HepG2 (cell line): Measurements from ENCODE around the gene ZCCHC8. TPM values are rescaled to one million over a fixed set of nuclear protein-coding genes. Genes with fewer than 3 reads are reported as not detected.

Experiments
- AGO1 ChIP-seq: fragments of 200-400 bp; formaldehyde crosslinking; IDR thresholded peaks from 2 replicates; pipeline ENCODE4 v1.6.1; 2017; ENCODE audit warnings: mild to moderate bottlenecking, low read depth, low read length, moderate library complexity; ENCODE audit not compliant: poor library complexity, severe bottlenecking
- EZH2 ChIP-seq: conservative IDR thresholded peaks from 2 replicates; pipeline ENCODE4 v1.6.1; 2012; ENCODE audit warnings: mild to moderate bottlenecking, low read depth, low read length, moderate library complexity
- GABPA ChIP-seq, 2 experiments: IDR thresholded peaks; 2 replicates each; pipeline ENCODE4 v1.6.1; 2011 to 2016; ENCODE audit warnings: low read depth in 2 of 2, low read length in 1 of 2, missing biosample characterization in 1 of 2, missing genetic modification characterization in 1 of 2
- RAD21 ChIP-seq: fragments of 450-650 bp; formaldehyde crosslinking; IDR thresholded peaks from 2 replicates; pipeline ENCODE4 v1.5.0; 2020; ENCODE audit warnings: mild to moderate bottlenecking
- RBAK ChIP-seq: sonication (generic); formaldehyde crosslinking; IDR thresholded peaks from 2 replicates; pipeline ENCODE4 v1.5.1; 2020; ENCODE audit warnings: mild to moderate bottlenecking, missing genetic modification reagents
- RORA ChIP-seq: sonication (generic); formaldehyde crosslinking; IDR thresholded peaks from 2 replicates; pipeline ENCODE4 v1.5.0; 2020; ENCODE audit warnings: mild to moderate bottlenecking, missing genetic modification reagents, moderate library complexity
- ZNF350 ChIP-seq: sonication (generic); formaldehyde crosslinking; IDR thresholded peaks from 2 replicates; pipeline ENCODE4 v1.4.0; 2020; ENCODE audit warnings: mild to moderate bottlenecking, low read depth, missing genetic modification reagents, borderline replicate concordance
- polyA plus RNA-seq, 8 experiments: library from polyadenylated mRNA; depleted of rRNA in 3 of 8; stranded (reverse) in 7 of 8; unstranded in 1 of 8; fragments of >200 nt; fragmentation: Illumina TruSeq in 4 of 8; extraction: Trizol in 4 of 8; gene quantifications; 2 replicates each; pipeline versions ENCODE4 v1.2.1 to v1.2.3, GENCODE V29; 2011 to 2016; ENCODE audit warnings: low read depth in 4 of 8, missing spikeins in 1 of 8, mixed read lengths in 1 of 8; ENCODE audit not compliant: insufficient read depth in 1 of 8
- total RNA-seq, 5 experiments: library from RNA; depleted of rRNA; stranded (reverse); fragments of >200 nt; fragmentation: Illumina TruSeq; extraction: Trizol; gene quantifications; 2 replicates each; pipeline ENCODE4 v1.2.3, GENCODE V29; 2016; ENCODE audit warnings: low read depth in 1 of 5
- TF ChIP-seq, protein P1 (sequence below): sonication (generic); formaldehyde crosslinking; IDR thresholded peaks from 2 replicates; pipeline ENCODE4 v1.4.0; 2020; ENCODE audit warnings: missing genetic modification reagents
- TF ChIP-seq, protein P2 (sequence below): sonication (generic); formaldehyde crosslinking; IDR thresholded peaks from 2 replicates; pipeline ENCODE4 v1.5.0; 2020; ENCODE audit warnings: missing genetic modification reagents
- TF ChIP-seq, protein P3 (sequence below): sonication (generic); formaldehyde crosslinking; IDR thresholded peaks from 2 replicates; pipeline ENCODE4 v1.8.0; 2022; ENCODE audit warnings: missing genetic modification reagents, mild to moderate bottlenecking, inconsistent platforms, borderline replicate concordance
- TF ChIP-seq, protein P4 (sequence below): sonication (generic); formaldehyde crosslinking; IDR thresholded peaks from 2 replicates; pipeline ENCODE4 v1.4.0; 2020; ENCODE audit warnings: missing genetic modification reagents
- TF ChIP-seq, protein P5 (sequence below): sonication (generic); formaldehyde crosslinking; IDR thresholded peaks from 2 replicates; pipeline ENCODE4 v1.4.0; 2020; ENCODE audit warnings: mild to moderate bottlenecking, missing genetic modification reagents

The ZCCHC8 gene
- total and polyA plus RNA-seq, 2 of the 13 experiments (the other 11 are each of a cell fraction or from before 2014, with no cell fraction given): 18.6 to 20.9 TPM

DNA sequence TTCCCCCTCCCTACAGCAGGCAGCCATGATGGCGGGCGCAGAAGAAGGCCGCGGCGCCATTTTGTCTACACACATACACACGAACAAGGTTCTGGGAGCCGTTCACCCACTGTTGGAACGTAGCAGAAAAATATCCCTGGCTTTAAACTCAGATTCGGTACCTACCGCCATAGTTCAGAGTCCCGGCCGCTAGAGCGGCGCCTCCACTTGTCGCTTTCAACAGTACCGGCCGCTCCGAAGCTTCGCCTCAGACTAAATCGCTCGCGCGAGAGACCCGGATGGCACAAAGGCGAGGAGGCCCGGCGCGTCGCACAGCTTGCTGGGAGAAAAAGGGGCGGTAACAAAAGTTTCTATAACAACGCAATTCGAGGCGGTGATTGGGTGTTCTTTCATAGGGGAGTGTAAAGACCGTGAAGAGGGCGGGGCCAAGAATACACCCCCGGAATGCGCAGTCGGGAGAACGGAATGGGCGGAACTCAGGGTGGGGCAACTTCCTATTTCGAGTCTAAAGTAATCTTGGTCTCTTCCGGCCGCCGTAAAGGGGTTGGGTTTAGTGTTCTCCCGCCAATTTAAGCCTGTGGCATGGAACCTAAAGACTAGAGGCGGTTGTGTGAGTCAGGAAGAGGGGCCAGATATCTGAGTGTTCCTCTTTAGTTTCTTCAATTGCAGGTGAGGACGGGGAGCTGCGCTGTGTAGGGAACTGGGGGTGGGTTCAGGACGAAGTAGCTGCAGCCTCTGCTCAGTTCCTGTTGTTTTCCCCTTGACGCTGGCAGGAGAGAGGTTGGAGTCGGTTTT is 26.1 kb upstream of the ZCCHC8 start, which contains the start of the genes KNTC1 and RSRC2 (continued):
- TF ChIP-seq, protein P1, sequence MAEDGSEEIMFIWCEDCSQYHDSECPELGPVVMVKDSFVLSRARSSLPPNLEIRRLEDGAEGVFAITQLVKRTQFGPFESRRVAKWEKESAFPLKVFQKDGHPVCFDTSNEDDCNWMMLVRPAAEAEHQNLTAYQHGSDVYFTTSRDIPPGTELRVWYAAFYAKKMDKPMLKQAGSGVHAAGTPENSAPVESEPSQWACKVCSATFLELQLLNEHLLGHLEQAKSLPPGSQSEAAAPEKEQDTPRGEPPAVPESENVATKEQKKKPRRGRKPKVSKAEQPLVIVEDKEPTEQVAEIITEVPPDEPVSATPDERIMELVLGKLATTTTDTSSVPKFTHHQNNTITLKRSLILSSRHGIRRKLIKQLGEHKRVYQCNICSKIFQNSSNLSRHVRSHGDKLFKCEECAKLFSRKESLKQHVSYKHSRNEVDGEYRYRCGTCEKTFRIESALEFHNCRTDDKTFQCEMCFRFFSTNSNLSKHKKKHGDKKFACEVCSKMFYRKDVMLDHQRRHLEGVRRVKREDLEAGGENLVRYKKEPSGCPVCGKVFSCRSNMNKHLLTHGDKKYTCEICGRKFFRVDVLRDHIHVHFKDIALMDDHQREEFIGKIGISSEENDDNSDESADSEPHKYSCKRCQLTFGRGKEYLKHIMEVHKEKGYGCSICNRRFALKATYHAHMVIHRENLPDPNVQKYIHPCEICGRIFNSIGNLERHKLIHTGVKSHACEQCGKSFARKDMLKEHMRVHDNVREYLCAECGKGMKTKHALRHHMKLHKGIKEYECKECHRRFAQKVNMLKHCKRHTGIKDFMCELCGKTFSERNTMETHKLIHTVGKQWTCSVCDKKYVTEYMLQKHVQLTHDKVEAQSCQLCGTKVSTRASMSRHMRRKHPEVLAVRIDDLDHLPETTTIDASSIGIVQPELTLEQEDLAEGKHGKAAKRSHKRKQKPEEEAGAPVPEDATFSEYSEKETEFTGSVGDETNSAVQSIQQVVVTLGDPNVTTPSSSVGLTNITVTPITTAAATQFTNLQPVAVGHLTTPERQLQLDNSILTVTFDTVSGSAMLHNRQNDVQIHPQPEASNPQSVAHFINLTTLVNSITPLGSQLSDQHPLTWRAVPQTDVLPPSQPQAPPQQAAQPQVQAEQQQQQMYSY (CRISPR knock-in tag): peak; percentile 11; the same call in 1 of the 2 replicates
- peak; percentile 82; the same call in 1 of the 2 replicates for TF ChIP-seq ZNF350
- TF ChIP-seq, protein P2, sequence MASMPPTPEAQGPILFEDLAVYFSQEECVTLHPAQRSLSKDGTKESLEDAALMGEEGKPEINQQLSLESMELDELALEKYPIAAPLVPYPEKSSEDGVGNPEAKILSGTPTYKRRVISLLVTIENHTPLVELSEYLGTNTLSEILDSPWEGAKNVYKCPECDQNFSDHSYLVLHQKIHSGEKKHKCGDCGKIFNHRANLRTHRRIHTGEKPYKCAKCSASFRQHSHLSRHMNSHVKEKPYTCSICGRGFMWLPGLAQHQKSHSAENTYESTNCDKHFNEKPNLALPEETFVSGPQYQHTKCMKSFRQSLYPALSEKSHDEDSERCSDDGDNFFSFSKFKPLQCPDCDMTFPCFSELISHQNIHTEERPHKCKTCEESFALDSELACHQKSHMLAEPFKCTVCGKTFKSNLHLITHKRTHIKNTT (CRISPR knock-in tag): no peak
- TF ChIP-seq EZH2: no peak
- 0 out of 2 replicates have a peak, but pooled peaks have one; percentile 27 for TF ChIP-seq RBAK (CRISPR knock-in tag)
- TF ChIP-seq GABPA (IDR thresholded peaks at IDR 0.05; ENCODE audit: low read depth, low read length): peak; percentile 70
- TF ChIP-seq GABPA (CRISPR knock-in tag; IDR thresholded peaks at IDR 0.05; ENCODE audit: low read depth): peak; percentile 95
- TF ChIP-seq, protein P3, sequence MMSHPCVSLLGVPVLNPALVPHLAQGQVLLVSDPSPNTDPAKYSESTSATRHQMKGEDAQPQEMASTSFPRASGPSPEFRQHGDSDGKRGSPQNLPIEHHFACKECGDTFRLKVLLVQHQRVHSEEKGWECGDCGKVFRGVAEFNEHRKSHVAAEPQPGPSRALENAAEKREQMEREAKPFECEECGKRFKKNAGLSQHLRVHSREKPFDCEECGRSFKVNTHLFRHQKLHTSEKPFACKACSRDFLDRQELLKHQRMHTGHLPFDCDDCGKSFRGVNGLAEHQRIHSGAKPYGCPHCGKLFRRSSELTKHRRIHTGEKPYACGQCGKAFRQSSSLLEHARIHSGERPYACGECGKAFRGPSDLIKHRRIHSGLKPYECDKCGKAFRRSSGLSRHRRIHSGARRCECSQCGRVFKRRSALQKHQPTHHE (CRISPR knock-in tag): peak; percentile 37; the same call in 1 of the 2 replicates
- 0 out of 2 replicates have a peak, but pooled peaks have one; percentile 49 for TF ChIP-seq RORA (CRISPR knock-in tag)
- TF ChIP-seq AGO1: no peak
- TF ChIP-seq, protein P4, sequence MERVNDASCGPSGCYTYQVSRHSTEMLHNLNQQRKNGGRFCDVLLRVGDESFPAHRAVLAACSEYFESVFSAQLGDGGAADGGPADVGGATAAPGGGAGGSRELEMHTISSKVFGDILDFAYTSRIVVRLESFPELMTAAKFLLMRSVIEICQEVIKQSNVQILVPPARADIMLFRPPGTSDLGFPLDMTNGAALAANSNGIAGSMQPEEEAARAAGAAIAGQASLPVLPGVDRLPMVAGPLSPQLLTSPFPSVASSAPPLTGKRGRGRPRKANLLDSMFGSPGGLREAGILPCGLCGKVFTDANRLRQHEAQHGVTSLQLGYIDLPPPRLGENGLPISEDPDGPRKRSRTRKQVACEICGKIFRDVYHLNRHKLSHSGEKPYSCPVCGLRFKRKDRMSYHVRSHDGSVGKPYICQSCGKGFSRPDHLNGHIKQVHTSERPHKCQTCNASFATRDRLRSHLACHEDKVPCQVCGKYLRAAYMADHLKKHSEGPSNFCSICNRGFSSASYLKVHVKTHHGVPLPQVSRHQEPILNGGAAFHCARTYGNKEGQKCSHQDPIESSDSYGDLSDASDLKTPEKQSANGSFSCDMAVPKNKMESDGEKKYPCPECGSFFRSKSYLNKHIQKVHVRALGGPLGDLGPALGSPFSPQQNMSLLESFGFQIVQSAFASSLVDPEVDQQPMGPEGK: peak; percentile 74
- TF ChIP-seq, protein P5, sequence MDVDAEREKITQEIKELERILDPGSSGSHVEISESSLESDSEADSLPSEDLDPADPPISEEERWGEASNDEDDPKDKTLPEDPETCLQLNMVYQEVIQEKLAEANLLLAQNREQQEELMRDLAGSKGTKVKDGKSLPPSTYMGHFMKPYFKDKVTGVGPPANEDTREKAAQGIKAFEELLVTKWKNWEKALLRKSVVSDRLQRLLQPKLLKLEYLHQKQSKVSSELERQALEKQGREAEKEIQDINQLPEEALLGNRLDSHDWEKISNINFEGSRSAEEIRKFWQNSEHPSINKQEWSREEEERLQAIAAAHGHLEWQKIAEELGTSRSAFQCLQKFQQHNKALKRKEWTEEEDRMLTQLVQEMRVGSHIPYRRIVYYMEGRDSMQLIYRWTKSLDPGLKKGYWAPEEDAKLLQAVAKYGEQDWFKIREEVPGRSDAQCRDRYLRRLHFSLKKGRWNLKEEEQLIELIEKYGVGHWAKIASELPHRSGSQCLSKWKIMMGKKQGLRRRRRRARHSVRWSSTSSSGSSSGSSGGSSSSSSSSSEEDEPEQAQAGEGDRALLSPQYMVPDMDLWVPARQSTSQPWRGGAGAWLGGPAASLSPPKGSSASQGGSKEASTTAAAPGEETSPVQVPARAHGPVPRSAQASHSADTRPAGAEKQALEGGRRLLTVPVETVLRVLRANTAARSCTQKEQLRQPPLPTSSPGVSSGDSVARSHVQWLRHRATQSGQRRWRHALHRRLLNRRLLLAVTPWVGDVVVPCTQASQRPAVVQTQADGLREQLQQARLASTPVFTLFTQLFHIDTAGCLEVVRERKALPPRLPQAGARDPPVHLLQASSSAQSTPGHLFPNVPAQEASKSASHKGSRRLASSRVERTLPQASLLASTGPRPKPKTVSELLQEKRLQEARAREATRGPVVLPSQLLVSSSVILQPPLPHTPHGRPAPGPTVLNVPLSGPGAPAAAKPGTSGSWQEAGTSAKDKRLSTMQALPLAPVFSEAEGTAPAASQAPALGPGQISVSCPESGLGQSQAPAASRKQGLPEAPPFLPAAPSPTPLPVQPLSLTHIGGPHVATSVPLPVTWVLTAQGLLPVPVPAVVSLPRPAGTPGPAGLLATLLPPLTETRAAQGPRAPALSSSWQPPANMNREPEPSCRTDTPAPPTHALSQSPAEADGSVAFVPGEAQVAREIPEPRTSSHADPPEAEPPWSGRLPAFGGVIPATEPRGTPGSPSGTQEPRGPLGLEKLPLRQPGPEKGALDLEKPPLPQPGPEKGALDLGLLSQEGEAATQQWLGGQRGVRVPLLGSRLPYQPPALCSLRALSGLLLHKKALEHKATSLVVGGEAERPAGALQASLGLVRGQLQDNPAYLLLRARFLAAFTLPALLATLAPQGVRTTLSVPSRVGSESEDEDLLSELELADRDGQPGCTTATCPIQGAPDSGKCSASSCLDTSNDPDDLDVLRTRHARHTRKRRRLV (CRISPR knock-in tag): no peak
- peak; percentile 16; the same call in 1 of the 2 replicates for TF ChIP-seq RAD21 (CRISPR knock-in tag)
